Measurements from ENCODE around the gene RADX. TPM values are rescaled to one million over a fixed set of nuclear protein-coding genes. Genes with fewer than 3 reads are reported as not detected.

The RADX gene
- polyA plus RNA-seq, 1 of the 3 experiments (the other 2 are of a cell fraction), result not detected

GRCh38 chrX:106621836-106622235, 10.1 kb downstream of the RADX start (continued):
- TF ChIP-seq, protein P1, sequence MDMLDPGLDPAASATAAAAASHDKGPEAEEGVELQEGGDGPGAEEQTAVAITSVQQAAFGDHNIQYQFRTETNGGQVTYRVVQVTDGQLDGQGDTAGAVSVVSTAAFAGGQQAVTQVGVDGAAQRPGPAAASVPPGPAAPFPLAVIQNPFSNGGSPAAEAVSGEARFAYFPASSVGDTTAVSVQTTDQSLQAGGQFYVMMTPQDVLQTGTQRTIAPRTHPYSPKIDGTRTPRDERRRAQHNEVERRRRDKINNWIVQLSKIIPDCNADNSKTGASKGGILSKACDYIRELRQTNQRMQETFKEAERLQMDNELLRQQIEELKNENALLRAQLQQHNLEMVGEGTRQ (IDR thresholded peaks at IDR 0.05; ENCODE audit: borderline replicate concordance, low read depth, low read length), result no peak
- TF ChIP-seq JUND (IDR thresholded peaks at IDR 0.05) (no peak), TEAD4 (IDR thresholded peaks at IDR 0.05; ENCODE audit: borderline replicate concordance, insufficient read depth) (no peak), FOSL2 (IDR thresholded peaks at IDR 0.05; ENCODE audit: borderline replicate concordance, low read depth) (no peak), SIN3A (IDR thresholded peaks at IDR 0.05; ENCODE audit: borderline replicate concordance, low read depth, low read length) (no peak), IRF3 (IDR thresholded peaks at IDR 0.05; ENCODE audit: low read depth, low read length) (no peak), RAD21 (IDR thresholded peaks at IDR 0.05; ENCODE audit: low read length) (no peak), FOXM1 (IDR thresholded peaks at IDR 0.05; ENCODE audit: low read depth) (no peak), EZH2phosphoT487 (IDR thresholded peaks at IDR 0.05; ENCODE audit: borderline replicate concordance, low read depth) (no peak), CTCF (IDR thresholded peaks at IDR 0.05) (no peak), RFX5 (IDR thresholded peaks at IDR 0.05; ENCODE audit: low read length) (no peak), EP300 (IDR thresholded peaks at IDR 0.05; ENCODE audit: borderline replicate concordance in 1 of 2, low read depth in 1 of 2, low read length in 1 of 2) (no peak), FOXJ3 (CRISPR knock-in tag; IDR thresholded peaks at IDR 0.05) (no peak)

DNA sequence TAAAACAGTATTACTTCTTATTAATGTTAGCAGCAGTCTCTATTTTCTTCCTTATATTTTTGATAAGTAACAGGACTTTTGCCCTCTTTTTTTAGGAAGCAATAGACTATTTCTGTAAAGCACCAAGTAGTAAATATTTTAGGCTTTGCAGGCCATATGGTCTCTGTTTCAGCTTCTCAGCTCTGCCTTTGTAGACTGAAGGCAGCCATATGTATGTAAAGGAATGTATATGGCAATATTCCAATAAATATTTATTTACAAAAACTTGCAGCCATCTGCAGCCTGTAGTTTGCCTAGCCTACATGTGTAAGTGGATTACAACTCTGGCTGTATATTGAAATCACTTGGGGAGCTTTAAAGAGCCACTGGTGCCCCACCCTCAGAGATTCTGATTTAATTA, 15.0 kb downstream of the RADX start:
- H3K36me3 ChIP-seq (replicated peaks in 1 of 2; ENCODE audit: control insufficient read depth in 1 of 2, insufficient read depth in 2 of 2, low read length in 1 of 2), result no peaks in the 10 kb centered on the region
- CTCF ChIA-PET, result no interaction called here
- no peak overlapping the region for H3K9ac ChIP-seq
- POLR2A ChIA-PET, result no interaction called here
- no peak overlapping the region for H3K27ac ChIP-seq (ENCODE audit: low read depth in 2 of 2, low read length in 1 of 2)
- no peak overlapping the region for H2AFZ ChIP-seq (ENCODE audit: low read depth)
- H3K4me1 ChIP-seq (ENCODE audit: control insufficient read depth in 1 of 2, insufficient read depth in 2 of 2, low read depth in 1 of 2, low read length in 1 of 2), result no peaks in the 10 kb centered on the region
- TF ChIP-seq, protein P1 (IDR thresholded peaks at IDR 0.05; ENCODE audit: borderline replicate concordance, low read depth, low read length), result no peak
- TF ChIP-seq MEF2A (IDR thresholded peaks at IDR 0.05; ENCODE audit: borderline replicate concordance, low read depth), result no peak
- TF ChIP-seq MAX (IDR thresholded peaks at IDR 0.05; ENCODE audit: low read depth), result no peak
- no peak for TF ChIP-seq RFX5 (IDR thresholded peaks at IDR 0.05; ENCODE audit: low read length)
- TF ChIP-seq RXRA (IDR thresholded peaks at IDR 0.05; ENCODE audit: borderline replicate concordance, low read depth), result no peak
- TF ChIP-seq, protein P2, sequence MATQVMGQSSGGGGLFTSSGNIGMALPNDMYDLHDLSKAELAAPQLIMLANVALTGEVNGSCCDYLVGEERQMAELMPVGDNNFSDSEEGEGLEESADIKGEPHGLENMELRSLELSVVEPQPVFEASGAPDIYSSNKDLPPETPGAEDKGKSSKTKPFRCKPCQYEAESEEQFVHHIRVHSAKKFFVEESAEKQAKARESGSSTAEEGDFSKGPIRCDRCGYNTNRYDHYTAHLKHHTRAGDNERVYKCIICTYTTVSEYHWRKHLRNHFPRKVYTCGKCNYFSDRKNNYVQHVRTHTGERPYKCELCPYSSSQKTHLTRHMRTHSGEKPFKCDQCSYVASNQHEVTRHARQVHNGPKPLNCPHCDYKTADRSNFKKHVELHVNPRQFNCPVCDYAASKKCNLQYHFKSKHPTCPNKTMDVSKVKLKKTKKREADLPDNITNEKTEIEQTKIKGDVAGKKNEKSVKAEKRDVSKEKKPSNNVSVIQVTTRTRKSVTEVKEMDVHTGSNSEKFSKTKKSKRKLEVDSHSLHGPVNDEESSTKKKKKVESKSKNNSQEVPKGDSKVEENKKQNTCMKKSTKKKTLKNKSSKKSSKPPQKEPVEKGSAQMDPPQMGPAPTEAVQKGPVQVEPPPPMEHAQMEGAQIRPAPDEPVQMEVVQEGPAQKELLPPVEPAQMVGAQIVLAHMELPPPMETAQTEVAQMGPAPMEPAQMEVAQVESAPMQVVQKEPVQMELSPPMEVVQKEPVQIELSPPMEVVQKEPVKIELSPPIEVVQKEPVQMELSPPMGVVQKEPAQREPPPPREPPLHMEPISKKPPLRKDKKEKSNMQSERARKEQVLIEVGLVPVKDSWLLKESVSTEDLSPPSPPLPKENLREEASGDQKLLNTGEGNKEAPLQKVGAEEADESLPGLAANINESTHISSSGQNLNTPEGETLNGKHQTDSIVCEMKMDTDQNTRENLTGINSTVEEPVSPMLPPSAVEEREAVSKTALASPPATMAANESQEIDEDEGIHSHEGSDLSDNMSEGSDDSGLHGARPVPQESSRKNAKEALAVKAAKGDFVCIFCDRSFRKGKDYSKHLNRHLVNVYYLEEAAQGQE (IDR thresholded peaks at IDR 0.05; ENCODE audit: low read depth, low read length), result no peak
- TF ChIP-seq FOXM1 (IDR thresholded peaks at IDR 0.05; ENCODE audit: low read depth), result no peak
- H3K9me2 ChIP-seq, result no peaks in the 10 kb centered on the region
- no peak overlapping the region for H3K4me3 ChIP-seq (ENCODE audit: low read depth in 2 of 2, low read length in 1 of 2)
- H3K79me2 ChIP-seq (ENCODE audit: insufficient read depth), result no peaks in the 10 kb centered on the region
- DNase-seq, result no peak
- H3K27me3 ChIP-seq (ENCODE audit: insufficient read depth), result peaks cover 13% of the 10 kb centered on the region; the same call in 1 of the 2 replicates
- H3F3A ChIP-seq (replicated peaks; ENCODE audit: insufficient read depth), result no peaks in the 10 kb centered on the region
- no peak overlapping the region for H3K4me2 ChIP-seq
- no peaks in the 10 kb centered on the region for H4K20me1 ChIP-seq (ENCODE audit: insufficient read depth)
- no peaks in the 10 kb centered on the region for H3K9me3 ChIP-seq

All from SK-N-SH (cell line).